NB4 (cell line): ENCODE measurements around the gene DOK6.

Experiments
- MYC ChIP-seq: IDR thresholded peaks from 2 replicates; pipeline ENCODE4 v1.6.1; 2011; ENCODE audit warnings: low read depth, low read length
- POLR2A ChIP-seq: IDR thresholded peaks from 2 replicates; pipeline ENCODE4 v1.6.1; 2011; ENCODE audit warnings: mild to moderate bottlenecking; ENCODE audit not compliant: insufficient read length; ENCODE audit errors: extremely low read depth
- TF ChIP-seq, protein P1 (sequence below): IDR thresholded peaks from 2 replicates; pipeline ENCODE4 v1.6.1; 2011; ENCODE audit warnings: low read depth, low read length
- TF ChIP-seq, protein P2 (sequence below): IDR thresholded peaks from one replicate; pipeline ENCODE4 v1.5.1; 2012; ENCODE audit warnings: low read depth, low read length

DNA sequence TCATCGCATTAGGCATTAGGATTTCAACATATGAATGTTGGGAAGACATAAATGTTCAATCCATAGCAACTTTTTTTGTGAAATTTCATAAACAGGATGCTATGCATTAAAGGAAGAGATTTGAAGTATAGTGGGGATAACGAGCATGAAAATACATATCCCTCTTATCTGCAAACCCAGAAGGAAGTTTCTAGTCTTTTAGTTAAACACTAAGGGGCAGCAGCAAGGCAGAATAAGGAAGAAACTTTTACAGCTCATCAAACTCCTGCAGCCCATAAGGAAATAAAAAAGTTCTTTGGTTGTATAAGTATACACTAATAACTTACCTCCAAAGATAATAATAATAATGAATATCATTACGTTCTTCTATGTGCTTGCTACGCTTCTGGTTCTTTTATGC is 465.5 kb downstream of the DOK6 start:
- TF ChIP-seq, protein P1, sequence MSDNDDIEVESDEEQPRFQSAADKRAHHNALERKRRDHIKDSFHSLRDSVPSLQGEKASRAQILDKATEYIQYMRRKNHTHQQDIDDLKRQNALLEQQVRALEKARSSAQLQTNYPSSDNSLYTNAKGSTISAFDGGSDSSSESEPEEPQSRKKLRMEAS = no peak
- TF ChIP-seq POLR2A = no peak
- TF ChIP-seq MYC = no peak
- TF ChIP-seq, protein P2, sequence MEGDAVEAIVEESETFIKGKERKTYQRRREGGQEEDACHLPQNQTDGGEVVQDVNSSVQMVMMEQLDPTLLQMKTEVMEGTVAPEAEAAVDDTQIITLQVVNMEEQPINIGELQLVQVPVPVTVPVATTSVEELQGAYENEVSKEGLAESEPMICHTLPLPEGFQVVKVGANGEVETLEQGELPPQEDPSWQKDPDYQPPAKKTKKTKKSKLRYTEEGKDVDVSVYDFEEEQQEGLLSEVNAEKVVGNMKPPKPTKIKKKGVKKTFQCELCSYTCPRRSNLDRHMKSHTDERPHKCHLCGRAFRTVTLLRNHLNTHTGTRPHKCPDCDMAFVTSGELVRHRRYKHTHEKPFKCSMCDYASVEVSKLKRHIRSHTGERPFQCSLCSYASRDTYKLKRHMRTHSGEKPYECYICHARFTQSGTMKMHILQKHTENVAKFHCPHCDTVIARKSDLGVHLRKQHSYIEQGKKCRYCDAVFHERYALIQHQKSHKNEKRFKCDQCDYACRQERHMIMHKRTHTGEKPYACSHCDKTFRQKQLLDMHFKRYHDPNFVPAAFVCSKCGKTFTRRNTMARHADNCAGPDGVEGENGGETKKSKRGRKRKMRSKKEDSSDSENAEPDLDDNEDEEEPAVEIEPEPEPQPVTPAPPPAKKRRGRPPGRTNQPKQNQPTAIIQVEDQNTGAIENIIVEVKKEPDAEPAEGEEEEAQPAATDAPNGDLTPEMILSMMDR = no peak
